NB4 (cell line): Measurements from ENCODE around the gene OPCML.

Experiments used
- POLR2A ChIP-seq: IDR thresholded peaks from 2 replicates; pipeline ENCODE4 v1.6.1; 2011; ENCODE audit warnings: mild to moderate bottlenecking; ENCODE audit not compliant: insufficient read length; ENCODE audit errors: extremely low read depth
- TF ChIP-seq, protein P1 (sequence below): IDR thresholded peaks from one replicate; pipeline ENCODE4 v1.5.1; 2012; ENCODE audit warnings: low read depth, low read length

DNA sequence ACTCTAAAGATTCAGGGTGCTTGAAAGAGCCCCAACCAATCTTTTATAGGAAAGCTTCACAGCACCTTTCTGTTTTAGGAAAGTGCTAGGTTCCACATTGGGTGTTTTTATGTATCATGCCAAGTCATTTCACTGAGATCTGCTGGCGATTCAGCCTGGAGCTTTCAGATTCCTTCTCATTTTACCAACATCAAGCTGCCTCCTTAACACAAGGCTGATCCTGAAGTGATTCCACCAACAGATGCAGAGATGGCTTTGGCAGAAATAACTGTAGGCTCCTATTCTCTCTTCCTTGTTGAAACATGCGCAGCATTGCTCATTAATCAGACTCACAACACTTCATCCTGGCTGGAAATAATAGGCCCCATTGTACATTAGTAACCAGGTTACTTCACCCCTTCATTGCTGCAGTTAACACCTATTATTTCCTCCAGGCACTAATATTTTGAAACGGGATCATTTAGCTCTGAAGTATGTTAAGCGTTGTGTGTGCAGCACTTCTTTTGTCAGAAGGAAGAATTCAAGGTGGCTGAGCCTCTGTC lies 89.0 kb downstream of the OPCML start:
- TF ChIP-seq, protein P1, sequence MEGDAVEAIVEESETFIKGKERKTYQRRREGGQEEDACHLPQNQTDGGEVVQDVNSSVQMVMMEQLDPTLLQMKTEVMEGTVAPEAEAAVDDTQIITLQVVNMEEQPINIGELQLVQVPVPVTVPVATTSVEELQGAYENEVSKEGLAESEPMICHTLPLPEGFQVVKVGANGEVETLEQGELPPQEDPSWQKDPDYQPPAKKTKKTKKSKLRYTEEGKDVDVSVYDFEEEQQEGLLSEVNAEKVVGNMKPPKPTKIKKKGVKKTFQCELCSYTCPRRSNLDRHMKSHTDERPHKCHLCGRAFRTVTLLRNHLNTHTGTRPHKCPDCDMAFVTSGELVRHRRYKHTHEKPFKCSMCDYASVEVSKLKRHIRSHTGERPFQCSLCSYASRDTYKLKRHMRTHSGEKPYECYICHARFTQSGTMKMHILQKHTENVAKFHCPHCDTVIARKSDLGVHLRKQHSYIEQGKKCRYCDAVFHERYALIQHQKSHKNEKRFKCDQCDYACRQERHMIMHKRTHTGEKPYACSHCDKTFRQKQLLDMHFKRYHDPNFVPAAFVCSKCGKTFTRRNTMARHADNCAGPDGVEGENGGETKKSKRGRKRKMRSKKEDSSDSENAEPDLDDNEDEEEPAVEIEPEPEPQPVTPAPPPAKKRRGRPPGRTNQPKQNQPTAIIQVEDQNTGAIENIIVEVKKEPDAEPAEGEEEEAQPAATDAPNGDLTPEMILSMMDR, result no peak
- no peak for TF ChIP-seq POLR2A
